ENCODE results near the gene DYRK4.

The DYRK4 gene

GRCh38 chr12:4535092-4535491 lies 26.9 kb upstream of the DYRK4 start:
- TF ChIP-seq, protein P1, sequence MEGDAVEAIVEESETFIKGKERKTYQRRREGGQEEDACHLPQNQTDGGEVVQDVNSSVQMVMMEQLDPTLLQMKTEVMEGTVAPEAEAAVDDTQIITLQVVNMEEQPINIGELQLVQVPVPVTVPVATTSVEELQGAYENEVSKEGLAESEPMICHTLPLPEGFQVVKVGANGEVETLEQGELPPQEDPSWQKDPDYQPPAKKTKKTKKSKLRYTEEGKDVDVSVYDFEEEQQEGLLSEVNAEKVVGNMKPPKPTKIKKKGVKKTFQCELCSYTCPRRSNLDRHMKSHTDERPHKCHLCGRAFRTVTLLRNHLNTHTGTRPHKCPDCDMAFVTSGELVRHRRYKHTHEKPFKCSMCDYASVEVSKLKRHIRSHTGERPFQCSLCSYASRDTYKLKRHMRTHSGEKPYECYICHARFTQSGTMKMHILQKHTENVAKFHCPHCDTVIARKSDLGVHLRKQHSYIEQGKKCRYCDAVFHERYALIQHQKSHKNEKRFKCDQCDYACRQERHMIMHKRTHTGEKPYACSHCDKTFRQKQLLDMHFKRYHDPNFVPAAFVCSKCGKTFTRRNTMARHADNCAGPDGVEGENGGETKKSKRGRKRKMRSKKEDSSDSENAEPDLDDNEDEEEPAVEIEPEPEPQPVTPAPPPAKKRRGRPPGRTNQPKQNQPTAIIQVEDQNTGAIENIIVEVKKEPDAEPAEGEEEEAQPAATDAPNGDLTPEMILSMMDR (conservative IDR thresholded peaks at IDR 0.05; ENCODE audit: low read depth, low read length): no peak
- H3K4me3 ChIP-seq (ENCODE audit: low read length): no peak overlapping the region
- no peak for DNase-seq (ENCODE audit: low read depth)

- TF ChIP-seq, protein P1 (conservative IDR thresholded peaks at IDR 0.05; ENCODE audit: low read depth, low read length): no peak
- H3K4me3 ChIP-seq (ENCODE audit: low read length): no peak overlapping the region
- DNase-seq (ENCODE audit: low read depth): no peak
Measured at GRCh38 chr12:4535871-4536270, 26.1 kb upstream of the DYRK4 start.

- DNase-seq (ENCODE audit: low read depth): peak; percentile 90
- TF ChIP-seq, protein P1 (conservative IDR thresholded peaks at IDR 0.05; ENCODE audit: low read depth, low read length): no peak
Measured at GRCh38 chr12:4538207-4539160, 23.5 kb upstream of the DYRK4 start, which contains the start of gene RAD51AP1. Gene RAD51AP1, plus strand, starts transcription at chr12:4538890. Its CDS starts 50 bp downstream, at chr12:4538940.

GRCh38 chr12:4539167-4539870 lies 22.7 kb upstream of the DYRK4 start:
- DNase-seq (ENCODE audit: low read depth): no peak
- H3K4me3 ChIP-seq (ENCODE audit: low read length): peak overlapping the region; percentile 76
- TF ChIP-seq, protein P1 (conservative IDR thresholded peaks at IDR 0.05; ENCODE audit: low read depth, low read length): no peak

More at GRCh38 chr12:4538207-4539160, 23.5 kb upstream of the DYRK4 start, which contains the start of gene RAD51AP1:
- peak within 1 kb of the TSS; percentile 76 for H3K4me3 ChIP-seq (ENCODE audit: low read length)

GRCh38 chr12:4540170-4540569 lies 21.8 kb upstream of the DYRK4 start:
- DNase-seq (ENCODE audit: low read depth): no peak
- peak overlapping the region; percentile 76 for H3K4me3 ChIP-seq (ENCODE audit: low read length)

GRCh38 chr12:4540638-4541037 lies 21.4 kb upstream of the DYRK4 start:
- DNase-seq (ENCODE audit: low read depth): no peak
- TF ChIP-seq, protein P1 (conservative IDR thresholded peaks at IDR 0.05; ENCODE audit: low read depth, low read length): no peak
- no peak overlapping the region for H3K4me3 ChIP-seq (ENCODE audit: low read length)

More at GRCh38 chr12:4540170-4540569, 21.8 kb upstream of the DYRK4 start:
- TF ChIP-seq, protein P1 (conservative IDR thresholded peaks at IDR 0.05; ENCODE audit: low read depth, low read length): no peak
